NOMO-1 treated with dmso at 0.1 percent for 144 hours (cell line): Measurements from ENCODE around the gene SLC23A3.

Source experiments
- DNase-seq: peaks from one replicate; lab custom pipeline; 2025; ENCODE audit not compliant: unreplicated experiment; lab: John Stamatoyannopoulos, UW

Gene SLC23A3

DNA sequence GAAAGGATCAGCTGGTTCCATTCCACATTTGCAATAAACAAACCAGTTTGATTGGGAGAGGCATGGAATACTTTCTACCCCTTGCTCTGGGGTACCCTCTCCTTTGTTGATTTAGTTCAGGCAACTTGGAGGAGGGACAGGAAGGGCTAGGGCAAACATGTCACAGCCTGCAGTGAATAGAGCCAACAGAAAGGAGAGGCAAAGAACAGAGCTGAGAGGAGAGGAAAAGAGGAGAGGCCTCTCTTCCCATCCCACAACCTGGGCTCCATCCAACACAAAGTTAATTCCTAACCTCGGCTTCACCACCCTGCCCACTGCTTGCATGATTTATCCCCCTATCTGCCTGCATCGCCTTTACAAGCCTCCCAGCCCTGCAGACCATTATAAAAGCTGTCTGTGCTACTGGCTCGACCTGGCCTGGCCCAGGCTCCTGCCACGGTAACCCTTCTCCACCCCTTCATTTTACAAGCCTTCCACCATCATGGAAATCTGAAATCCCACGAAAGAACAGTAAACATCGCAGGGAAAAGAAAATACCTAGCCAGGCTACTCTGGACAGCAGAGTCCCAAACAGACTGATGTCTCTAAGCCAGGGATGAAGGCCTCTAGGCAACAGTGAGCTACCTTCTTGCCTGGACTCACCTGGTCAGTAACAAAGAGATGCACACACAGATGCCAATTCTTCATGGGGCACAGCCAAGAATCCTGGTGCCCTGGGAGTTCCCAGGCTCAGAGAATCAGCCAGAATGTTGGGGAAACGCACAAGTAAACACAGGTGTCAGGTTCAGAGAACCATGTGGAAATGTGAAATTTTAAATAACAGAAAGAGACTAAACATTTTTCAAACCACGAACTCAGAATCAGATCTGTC is 52.8 kb downstream of the SLC23A3 start:
- DNase-seq: no peak

DNA sequence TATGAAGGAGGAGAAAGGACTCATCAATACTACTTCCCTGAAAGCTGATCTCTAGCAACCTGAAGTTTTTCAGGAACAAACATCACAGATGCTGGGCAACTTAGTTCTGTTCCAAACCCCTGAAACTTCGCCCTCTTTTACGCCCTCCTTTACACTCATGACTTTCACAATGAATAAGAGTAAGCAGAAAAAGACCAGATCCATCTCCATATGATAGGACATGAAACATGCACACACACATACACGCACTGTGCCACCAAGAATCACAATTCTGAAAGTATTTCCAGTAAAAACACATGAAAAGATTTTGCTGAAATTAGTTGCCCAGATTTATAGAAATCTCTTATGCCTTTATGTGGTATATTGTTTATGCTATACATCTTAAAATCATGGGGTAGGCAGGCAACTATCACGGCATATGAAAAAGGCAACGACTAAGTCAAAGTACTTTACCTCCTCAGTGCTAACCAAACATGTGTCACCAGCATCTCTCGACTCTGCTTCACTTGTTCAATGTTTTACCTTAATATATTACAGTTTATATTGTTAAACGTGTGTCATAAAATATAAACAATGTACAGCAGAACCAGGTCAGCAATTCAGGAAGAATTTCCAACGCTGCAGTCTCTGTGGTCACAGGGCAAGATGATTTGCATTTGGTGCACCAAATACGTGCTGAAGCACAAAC is 57.0 kb downstream of the SLC23A3 start:
- DNase-seq: no peak

DNA sequence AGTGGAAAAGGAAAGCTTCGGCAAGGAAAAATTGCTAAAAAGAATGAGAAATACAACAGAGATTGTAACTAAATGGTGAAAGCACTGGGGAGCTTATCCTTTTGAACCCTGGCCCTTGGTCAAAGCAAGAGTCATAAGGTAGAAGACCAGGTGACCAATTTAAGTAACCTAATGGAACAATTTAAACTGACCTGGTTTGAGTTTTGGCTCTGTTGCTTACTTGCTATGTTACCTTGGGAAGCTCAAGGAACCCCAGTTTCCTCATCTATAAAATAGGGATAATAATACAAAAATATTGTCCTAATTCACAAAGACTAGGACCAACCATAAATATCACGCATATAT is 57.8 kb downstream of the SLC23A3 start:
- no peak for DNase-seq
